Measurements from ENCODE around the gene AAGAB.
A peak's percentile ranks its signal among the peaks of the same experiment; 100 is the strongest.

The AAGAB gene

DNA sequence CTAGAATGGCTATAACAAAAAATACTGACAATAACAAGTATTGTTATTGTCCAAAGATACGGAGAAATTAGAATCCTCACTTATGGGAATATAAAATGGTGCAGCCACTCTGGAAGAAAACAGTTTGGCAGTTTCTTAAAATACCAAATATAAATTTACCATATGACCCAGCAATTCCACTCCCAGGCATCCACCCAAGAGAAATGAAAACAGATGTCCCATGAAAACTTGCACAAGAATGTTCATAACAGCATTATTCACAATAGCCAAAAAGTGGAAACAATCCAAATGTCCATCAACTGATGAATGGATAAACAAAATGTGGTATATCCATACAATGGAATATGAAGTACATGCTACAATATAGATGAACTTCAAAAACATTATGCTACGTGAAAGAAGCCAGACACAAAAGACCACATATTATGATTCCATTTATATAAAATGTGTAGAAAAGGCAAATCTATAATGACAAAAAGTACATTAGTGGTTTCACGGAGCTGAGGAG lies 9.4 kb downstream of the AAGAB start:
- Histone ChIP-seq H3K4me1 (no peaks in the 10 kb centered on the region), H3K4me2 (ENCODE audit: low read length) (no peak overlapping the region), H3K4me3 (ENCODE audit: low read depth, low read length) (no peak overlapping the region), H3K27ac (no peak overlapping the region), H3K36me3 (ENCODE audit: control insufficient read depth, insufficient read depth, low read length) (no peaks in the 10 kb centered on the region), H3K9ac (no peak overlapping the region), H3K79me2 (peaks cover 19% of the 10 kb centered on the region), H2AFZ (no peak overlapping the region), H3K27me3 (ENCODE audit: control insufficient read depth, insufficient read depth, low read length) (no peaks in the 10 kb centered on the region), H3K9me3 (ENCODE audit: control insufficient read depth, low read length) (no peaks in the 10 kb centered on the region)
- no peak for TF ChIP-seq CTCF (IDR thresholded peaks at IDR 0.05)

GRCh38 chr15:67242708-67243111 lies 11.8 kb downstream of the AAGAB start:
- peaks cover 10% of the 10 kb centered on the region for H3K79me2 ChIP-seq
- TF ChIP-seq CTCF (IDR thresholded peaks at IDR 0.05) = no peak
- H3K4me1 ChIP-seq = no peaks in the 10 kb centered on the region
- no peak overlapping the region for H3K9ac ChIP-seq
- H3K9me3 ChIP-seq (ENCODE audit: control insufficient read depth, low read length) = no peaks in the 10 kb centered on the region
- no peak overlapping the region for H3K4me2 ChIP-seq (ENCODE audit: low read length)
- no peaks in the 10 kb centered on the region for H3K36me3 ChIP-seq (ENCODE audit: control insufficient read depth, insufficient read depth, low read length)
- no peak overlapping the region for H2AFZ ChIP-seq
- H3K27ac ChIP-seq = no peak overlapping the region
- no peak overlapping the region for H3K4me3 ChIP-seq (ENCODE audit: low read depth, low read length)
- no peaks in the 10 kb centered on the region for H3K27me3 ChIP-seq (ENCODE audit: control insufficient read depth, insufficient read depth, low read length)

DNA sequence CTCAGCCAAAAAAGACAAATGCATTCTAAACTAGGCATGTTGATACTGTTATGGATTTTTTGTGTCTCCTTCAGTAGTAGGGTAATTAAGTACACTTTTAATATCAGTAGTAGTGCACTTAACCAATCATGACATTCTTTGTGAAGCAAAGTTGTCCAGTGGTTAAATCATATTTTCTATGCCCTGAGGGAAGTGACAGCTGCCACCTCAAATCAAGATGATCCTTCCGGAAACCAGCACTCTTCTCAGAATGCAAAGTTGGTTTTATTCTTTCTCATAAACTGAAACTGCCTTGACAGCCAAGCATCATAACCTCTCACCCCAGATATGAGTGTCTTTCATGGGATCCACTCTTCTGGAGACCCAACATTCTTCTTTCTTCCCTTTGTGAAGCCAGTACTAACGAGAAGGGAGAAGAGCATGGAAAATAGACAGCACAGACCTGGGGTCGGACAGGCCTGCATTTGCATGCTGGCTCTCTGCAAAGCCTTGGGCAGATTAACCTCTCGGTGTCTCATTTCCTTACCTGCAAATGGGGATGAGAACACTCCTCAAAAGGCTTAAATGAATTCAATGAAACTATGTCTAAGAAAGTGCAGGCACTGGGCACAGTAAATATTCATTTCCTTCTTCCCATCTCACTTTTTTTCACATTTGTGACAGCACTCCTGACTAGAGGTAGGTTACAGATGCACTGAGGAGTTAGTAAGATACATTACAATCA lies 13.2 kb downstream of the AAGAB start:
- Histone ChIP-seq H3K4me2 (ENCODE audit: low read length) (no peak overlapping the region), H2AFZ (no peak overlapping the region), H3K9me3 (ENCODE audit: control insufficient read depth, low read length) (no peaks in the 10 kb centered on the region), H3K4me1 (no peaks in the 10 kb centered on the region), H3K27ac (no peak overlapping the region), H3K4me3 (ENCODE audit: low read depth, low read length) (no peak overlapping the region), H3K36me3 (ENCODE audit: control insufficient read depth, insufficient read depth, low read length) (no peaks in the 10 kb centered on the region), H3K79me2 (peaks cover 2% of the 10 kb centered on the region), H3K27me3 (ENCODE audit: control insufficient read depth, insufficient read depth, low read length) (no peaks in the 10 kb centered on the region), H3K9ac (no peak overlapping the region)
- no peak for TF ChIP-seq CTCF (IDR thresholded peaks at IDR 0.05)

DNA sequence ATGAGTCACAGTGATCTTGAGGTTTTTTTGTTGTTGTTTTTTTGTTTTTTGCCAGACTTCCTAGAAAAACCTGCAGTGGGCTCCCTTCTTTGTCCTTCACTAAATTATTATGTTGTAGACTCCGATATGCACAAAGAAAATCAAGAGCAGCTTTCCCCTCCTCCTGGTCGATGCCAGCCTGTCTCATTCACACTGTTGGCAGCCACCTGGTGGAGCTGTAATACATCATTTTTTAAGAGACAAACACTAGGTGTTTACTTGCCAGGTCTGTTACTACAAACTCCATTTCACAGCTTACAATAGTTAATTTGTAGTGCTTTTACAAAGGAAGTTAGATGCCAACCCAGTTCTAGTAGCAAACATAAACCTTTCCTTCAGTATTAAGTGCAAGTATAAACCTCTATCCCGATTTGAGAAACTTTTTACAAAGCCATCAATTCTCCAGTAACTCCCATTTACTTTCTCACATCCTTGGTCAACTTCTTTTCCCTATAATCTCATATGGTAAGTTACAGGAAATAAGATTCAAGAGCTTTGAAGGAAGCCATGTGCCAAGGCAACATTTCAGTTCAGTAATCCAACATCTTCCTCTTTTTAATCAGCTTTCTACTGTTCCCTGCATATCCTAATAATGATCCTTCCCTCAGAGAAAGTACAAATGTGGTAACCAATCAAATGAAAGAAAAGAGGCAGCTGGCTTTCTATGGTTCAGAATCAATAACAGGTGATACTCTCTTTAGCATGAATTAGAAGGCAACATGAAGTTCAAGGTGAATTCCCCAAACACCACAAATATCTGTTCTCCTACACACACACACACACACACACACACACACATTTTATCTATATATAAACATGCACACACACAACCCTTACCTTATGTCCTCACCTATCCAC lies 14.0 kb downstream of the AAGAB start:
- no peak overlapping the region for H3K27ac ChIP-seq
- no peak overlapping the region for H3K4me3 ChIP-seq (ENCODE audit: low read depth, low read length)
- no peaks in the 10 kb centered on the region for H3K36me3 ChIP-seq (ENCODE audit: control insufficient read depth, insufficient read depth, low read length)
- H3K27me3 ChIP-seq (ENCODE audit: control insufficient read depth, insufficient read depth, low read length) = no peaks in the 10 kb centered on the region
- H3K4me1 ChIP-seq = no peaks in the 10 kb centered on the region
- H3K9ac ChIP-seq = no peak overlapping the region
- H3K4me2 ChIP-seq (ENCODE audit: low read length) = no peak overlapping the region
- peaks cover 2% of the 10 kb centered on the region for H3K79me2 ChIP-seq
- H3K9me3 ChIP-seq (ENCODE audit: control insufficient read depth, low read length) = no peaks in the 10 kb centered on the region
- no peak overlapping the region for H2AFZ ChIP-seq
- TF ChIP-seq CTCF (IDR thresholded peaks at IDR 0.05) = peak; percentile 21

Measured in parathyroid adenoma (tissue), 2 donors.